Germinal center (tissue), 1 donor: Measurements from ENCODE around the gene DLG5.

Source experiments
- DNase-seq: peaks from one replicate; pipeline ENCODE4 v3.0.0; 2012; ENCODE audit warnings: mixed read lengths, low spot score

DLG5 gene

DNA sequence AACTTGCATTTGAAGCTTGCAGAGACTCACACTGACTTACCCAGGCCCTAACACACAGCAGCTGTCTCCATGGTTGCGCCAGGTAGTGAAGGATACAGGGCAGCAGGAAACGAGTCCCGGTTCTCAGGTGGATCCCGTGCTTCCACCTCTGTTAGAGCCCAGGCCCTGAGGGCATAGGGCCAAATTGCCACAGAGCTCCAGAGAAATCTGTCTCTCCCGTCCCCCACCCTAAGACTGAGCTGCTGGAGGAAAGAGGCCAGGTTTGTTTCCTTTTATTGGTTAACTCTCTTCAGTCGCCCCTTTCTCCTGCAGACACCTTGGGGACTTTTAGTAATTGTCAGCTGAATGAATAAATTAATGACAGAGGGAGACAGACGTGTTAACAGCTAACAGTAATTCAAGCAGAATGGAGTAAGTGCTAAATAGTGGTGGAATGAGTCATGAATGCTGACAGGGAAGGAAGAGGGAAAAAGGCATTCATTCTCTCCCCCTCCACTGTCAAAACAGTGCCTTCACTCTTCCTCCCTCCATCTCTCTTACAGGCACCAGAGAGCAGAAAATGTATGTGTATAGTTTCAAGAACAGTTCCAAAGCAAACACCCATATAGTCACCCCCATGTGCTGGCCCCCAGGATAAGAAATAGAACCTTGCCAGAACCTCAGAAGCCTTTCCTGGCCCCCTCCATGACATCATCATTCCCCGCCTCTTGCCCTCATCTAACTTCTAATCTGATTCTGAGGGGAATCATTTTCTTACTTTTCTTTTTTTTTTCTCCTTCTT is 16.8 kb upstream of the DLG5 start:
- no peak for DNase-seq

GRCh38 chr10:77941790-77942189 is 15.2 kb upstream of the DLG5 start:
- DNase-seq: no peak

- no peak for DNase-seq
Measured at GRCh38 chr10:77940627-77941026, 14.1 kb upstream of the DLG5 start.

DNA sequence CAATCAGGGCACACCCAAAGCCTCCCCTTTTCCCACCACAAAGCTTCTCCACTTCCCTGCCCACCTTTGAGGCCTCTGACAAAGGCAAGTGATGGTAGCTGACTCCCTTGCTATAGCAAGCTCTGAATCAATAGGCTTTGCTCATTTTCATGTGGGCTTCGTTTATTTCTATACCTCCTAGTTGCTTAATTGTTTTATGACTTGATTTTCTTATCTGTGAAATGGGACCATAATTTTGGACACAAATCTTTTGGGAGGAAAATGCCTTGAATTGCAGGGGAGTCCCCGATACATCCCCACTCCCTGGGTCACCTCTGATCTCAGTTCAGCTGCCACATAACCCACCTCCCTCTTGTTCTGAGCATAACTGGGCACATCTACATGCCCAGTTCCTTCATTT is 13.7 kb upstream of the DLG5 start:
- DNase-seq: no peak

DNA sequence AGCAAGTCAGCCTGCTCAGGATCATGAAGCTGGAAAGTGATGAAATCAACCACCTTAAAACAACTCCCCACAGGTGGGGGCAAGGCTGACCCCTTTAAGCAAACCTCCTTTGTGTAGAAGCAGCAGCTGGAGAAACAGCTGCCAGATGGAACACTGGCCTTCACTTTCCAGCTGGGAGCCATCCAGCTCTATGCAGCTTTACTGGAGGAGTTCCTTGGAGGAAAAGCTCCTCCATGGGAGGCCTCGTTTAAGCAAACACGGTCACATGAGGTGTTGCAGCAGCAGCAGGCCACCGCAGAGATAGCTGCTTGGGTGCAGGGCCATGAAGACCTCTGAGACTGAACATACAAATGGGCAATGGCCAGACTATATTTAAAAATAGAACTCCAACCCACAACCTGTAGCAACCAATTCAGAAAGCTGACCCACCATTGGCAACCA is 13.0 kb upstream of the DLG5 start:
- DNase-seq: no peak

DNA sequence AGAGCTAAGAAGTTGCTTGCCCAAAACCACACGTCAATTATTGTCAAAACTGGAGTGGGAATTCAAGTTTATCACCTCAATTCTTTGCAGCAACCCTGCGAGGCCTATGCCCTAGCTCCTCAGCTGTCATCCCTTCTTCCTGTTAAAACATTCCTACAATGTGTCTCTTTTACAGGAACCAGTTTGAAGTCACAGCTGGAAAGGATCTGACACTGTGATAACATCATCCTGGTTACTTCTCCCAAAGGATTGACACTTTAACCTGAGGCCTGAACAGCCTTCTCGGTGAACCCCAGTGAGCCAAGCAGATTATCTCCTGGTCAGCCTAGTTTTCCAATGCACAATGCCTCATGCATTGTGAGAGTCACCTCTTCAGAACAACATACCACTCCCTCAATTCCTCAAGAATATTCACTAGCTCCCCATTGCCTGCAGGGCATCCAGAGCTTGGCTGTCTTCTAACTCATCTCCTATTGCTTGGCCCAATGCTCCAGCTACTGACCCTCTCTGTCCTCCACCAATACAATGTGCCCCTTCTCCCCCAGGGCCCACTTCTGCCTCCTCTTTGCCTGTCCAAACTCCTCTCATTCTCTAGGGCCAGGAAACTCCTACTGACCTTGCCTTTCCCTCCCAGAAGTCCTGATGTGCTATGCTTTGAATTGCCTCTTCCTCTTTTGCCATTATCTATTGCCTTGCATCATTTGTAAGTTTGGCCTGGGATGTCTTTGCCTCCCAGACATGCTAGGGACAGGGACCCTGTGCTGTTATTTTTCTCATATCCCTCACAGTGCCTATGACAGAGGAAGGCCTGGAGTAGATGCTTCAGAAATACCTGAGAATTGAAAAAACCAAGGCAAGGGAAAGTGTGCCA is 10.4 kb upstream of the DLG5 start:
- DNase-seq: no peak

DNA sequence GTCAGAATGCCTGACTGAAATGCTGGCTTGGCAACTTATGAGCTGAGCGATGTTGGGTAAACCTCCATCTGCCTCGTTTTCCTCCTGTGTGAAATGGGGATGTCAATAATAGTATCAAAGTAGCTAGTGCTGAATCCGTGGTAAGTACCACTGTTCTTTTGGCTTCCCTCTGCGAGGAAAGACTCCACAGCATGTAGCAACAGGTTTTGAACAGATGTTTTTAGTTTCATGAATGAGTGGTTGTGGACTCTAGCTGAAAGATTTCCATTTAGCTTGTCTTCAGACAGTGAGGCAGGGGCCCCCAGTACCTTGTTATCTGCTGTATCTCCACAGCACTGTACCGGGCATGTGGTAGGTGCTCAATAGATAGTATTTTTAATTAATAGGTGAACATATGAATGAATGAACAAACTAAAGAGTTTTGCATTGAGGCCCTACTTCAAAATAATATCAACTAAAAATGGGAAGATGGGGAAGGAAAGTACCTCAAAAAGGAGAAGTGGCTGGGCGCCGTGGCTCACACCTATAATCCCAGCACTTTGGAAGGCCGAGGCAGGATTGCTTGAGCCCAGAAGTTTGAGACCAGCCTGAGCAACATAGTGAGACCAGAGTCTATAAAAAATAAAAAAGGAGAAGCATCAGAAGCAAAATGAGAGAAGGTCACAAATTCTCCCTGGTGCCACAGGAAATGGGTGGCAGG is 5.6 kb upstream of the DLG5 start:
- no peak for DNase-seq

- no peak for DNase-seq
Measured at GRCh38 chr10:77927402-77928246, 1.1 kb upstream of the DLG5 start.

GRCh38 chr10:77925795-77926565 is 575 bp downstream of the DLG5 start:
- DNase-seq: no peak

DNA sequence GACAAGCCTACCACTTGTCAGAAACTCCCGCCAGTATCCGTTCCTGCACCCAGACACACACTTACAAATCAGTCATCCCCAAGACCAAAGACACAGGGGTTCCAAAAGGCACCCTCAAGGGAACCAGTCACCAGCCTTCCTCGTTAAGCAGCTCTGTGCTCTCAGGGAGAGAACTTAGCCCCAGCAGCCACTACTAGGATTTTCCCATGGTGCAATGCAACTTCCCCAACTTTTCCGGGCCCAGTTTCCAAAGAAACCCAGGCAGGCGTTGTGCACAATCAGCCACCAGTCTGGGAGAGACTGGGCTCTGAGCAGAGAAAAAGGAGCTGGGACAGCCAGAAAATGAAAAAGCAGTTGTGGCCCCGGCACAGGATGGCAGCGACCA is 1.2 kb downstream of the DLG5 start:
- no peak for DNase-seq

GRCh38 chr10:77922566-77923179 is 3.9 kb downstream of the DLG5 start:
- DNase-seq: no peak

- DNase-seq: no peak
Measured at GRCh38 chr10:77922055-77922454, 4.5 kb downstream of the DLG5 start.

GRCh38 chr10:77921395-77921794 is 5.2 kb downstream of the DLG5 start:
- no peak for DNase-seq

DNA sequence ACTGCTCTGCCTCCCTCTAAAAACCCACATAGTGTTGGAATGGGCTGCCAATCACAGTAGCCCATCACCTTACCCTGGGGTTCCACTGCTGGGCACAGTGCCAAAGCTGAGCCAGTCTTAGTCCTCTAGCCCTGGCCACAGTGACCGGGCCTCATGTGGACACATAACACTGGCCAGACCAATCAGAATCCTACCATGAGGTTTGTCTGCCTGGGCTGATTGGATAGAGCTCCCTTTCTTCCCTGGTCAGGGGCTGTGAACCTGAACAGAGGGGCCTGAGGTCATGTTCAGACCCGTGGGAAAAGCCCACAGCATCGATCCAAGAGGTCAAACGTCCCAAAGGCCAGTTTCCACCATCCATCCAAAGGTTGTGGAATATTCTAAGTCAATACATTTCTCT is 6.1 kb downstream of the DLG5 start:
- no peak for DNase-seq

GRCh38 chr10:77919713-77920108 is 6.8 kb downstream of the DLG5 start:
- DNase-seq: no peak

DNA sequence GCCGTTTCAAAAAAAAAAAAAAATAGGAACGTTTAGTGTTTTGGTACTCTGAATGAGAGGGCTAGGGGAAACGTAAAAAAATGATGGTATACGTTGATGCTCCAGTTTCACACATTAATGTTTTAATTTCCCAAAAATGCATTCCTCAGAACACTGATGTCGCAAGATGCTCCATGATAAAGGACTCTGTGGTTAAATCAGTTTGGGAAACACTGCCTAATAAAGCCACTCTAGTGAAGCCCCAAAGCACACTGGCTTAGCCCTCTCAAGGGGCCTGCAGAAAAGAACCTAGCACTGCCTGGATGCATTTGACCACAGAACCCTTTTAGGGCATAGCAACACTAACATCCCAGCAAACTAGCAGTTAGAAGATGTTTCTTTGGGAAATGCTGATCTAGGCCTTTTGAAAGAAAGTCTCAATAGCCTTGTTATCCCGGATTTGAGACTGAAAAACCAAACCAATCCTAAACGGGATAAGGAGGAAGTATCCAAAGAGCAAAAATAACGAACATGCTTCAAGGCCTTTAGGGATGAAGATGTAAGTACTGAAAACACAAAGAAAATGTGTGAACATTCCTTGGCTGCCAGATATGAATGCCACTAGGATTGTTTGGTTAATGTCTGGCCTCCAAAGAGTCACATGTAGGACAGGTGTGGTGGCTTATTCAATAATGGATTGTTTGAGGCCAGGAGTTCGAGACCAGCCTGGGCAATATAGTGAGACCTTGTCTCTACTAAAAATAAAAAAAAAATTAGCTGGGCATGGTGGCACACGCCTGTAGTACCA is 11.0 kb downstream of the DLG5 start:
- DNase-seq: no peak

DNA sequence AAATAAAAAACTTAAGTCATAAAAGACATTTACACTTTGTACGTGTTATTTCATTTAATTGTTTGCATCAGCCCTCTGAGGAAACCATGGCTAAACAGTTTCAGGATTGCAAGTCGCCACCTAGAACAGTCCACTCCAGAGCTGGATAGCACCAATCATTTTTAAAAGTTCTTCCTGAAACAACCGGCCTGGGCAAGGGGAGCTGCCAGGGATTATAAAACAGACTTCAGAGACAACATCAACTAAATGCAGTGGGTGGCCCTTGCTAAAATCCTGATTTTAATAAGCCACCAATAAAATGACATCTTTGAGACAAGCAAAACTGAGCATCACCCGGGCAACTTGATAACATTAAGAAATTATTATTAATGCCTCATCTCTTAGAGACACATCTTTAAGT is 13.5 kb downstream of the DLG5 start:
- no peak for DNase-seq

DNA sequence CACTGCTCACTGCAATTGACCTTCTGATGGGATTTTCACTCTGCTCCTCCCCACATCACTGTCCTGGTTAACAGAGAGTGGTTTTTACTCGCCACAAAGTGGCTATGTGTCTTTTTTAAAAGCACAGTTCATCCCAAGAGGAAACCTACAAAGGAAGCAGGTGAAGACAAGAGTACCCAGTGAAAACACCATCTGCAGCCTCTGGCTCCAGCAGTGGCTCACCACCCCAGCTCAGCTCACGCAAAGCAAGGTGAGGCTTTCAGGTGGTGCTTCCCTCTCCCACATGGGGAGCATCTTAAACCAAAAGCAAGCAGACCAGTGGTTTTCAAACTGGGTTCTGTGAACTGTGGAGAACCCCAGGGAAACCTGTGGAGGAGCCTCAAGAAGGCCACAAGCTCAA is 14.0 kb downstream of the DLG5 start:
- DNase-seq: no peak

DNA sequence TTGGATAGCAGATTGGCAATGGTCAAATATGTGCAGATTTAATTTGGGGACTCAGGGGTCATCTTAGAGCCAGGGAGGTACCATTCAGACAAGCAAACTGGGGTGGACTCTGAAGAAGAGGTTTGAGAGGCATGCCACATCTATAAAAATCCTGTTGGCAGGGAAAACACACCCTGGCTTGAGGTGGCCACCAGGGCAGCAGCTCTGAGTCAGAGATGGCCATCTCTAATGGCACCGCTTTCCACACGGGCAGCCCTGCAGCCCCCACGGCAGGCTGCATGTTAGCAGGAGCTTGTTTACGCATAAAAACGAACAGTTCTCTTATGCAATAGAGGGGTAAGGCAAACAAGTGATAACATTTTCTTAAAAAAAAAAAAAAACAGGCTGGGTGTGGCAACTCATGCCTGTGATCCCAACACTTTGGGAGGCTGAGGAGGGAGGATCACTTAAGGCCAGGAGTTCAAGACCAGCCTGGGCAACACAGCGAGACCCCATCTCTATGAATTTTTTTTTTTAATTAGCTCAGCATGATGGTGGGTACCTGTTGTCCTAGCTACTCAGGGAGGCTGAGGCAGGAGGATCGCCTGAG is 14.9 kb downstream of the DLG5 start:
- DNase-seq: no peak
